T-helper 1 cell treated with Interleukin-12 subunit alpha and Interleukin-12 subunit beta and Interleukin-4 antibody, amounts not matched to agents 30 μg/mL and 1 μg/mL, for 36 hours (primary cell): ENCODE data around the gene TMEM51.
"Not testable (repeated sequence)": the region's sequence is repeated elsewhere in the genome, so short reads cannot be mapped to it uniquely, and the experiment has no call there.

Experiments
- H3K27ac Mint-ChIP-seq: one replicate; pipeline ENCODE4 v1.8.0; 2021; ENCODE audit warnings: mild to moderate bottlenecking, mixed read lengths
- H3K27me3 Mint-ChIP-seq: one replicate; pipeline ENCODE4 v1.8.0; 2021; ENCODE audit warnings: low read depth, mixed read lengths
- H3K36me3 Mint-ChIP-seq: one replicate; pipeline ENCODE4 v1.8.0; 2021; ENCODE audit warnings: low read depth, mixed read lengths
- H3K4me1 Mint-ChIP-seq: one replicate; pipeline ENCODE4 v1.8.0; 2021; ENCODE audit warnings: low read depth, mixed read lengths
- H3K4me3 Mint-ChIP-seq: one replicate; pipeline ENCODE4 v1.8.0; 2021; ENCODE audit warnings: mild to moderate bottlenecking, moderate library complexity, mixed read lengths
- H3K9me3 Mint-ChIP-seq: one replicate; pipeline ENCODE4 v1.8.0; 2021; ENCODE audit warnings: mixed read lengths

Gene TMEM51

GRCh38 chr1:15120251-15120945 is 33.1 kb upstream of the TMEM51 start:
- H3K27ac Mint-ChIP-seq = no peak overlapping the region
- H3K36me3 Mint-ChIP-seq = no peaks in the 10 kb centered on the region
- H3K9me3 Mint-ChIP-seq = no peaks in the 10 kb centered on the region
- H3K4me1 Mint-ChIP-seq = no peaks in the 10 kb centered on the region
- peaks cover 8% of the 10 kb centered on the region for H3K27me3 Mint-ChIP-seq
- no peak overlapping the region for H3K4me3 Mint-ChIP-seq

DNA sequence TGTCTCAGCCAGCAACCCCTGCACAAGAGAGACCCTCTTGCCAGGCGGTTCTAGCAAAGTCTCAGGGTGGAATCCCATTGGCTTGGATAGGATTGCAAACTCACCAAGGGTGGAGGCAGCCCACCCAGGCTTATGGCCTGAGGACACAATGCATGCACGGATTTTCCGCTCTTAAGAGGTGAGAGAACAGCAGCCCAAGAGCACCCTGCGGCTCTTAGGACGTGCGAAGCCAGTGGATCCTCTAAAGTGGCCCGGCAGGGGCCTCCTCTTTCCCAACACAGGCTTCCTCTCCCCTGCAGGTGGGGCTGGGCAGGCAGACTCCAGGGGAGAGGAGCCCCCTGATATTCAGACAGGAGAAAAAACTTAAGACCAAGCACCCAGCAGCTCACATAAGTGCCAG is 31.2 kb upstream of the TMEM51 start:
- Mint-ChIP-seq H3K4me3 (no peak overlapping the region), H3K36me3 (no peaks in the 10 kb centered on the region), H3K4me1 (no peaks in the 10 kb centered on the region), H3K9me3 (no peaks in the 10 kb centered on the region), H3K27ac (no peak overlapping the region), H3K27me3 (peaks cover 4% of the 10 kb centered on the region)

- H3K27me3 Mint-ChIP-seq = peaks cover 8% of the 10 kb centered on the region
Measured at GRCh38 chr1:15123270-15123669, 30.3 kb upstream of the TMEM51 start.

GRCh38 chr1:15123925-15124324 is 29.6 kb upstream of the TMEM51 start:
- no peak overlapping the region for H3K27ac Mint-ChIP-seq
- H3K27me3 Mint-ChIP-seq = peaks cover 8% of the 10 kb centered on the region
- no peaks in the 10 kb centered on the region for H3K36me3 Mint-ChIP-seq
- no peaks in the 10 kb centered on the region for H3K4me1 Mint-ChIP-seq
- no peaks in the 10 kb centered on the region for H3K9me3 Mint-ChIP-seq
- H3K4me3 Mint-ChIP-seq = no peak overlapping the region

More at GRCh38 chr1:15123270-15123669, 30.3 kb upstream of the TMEM51 start:
- Mint-ChIP-seq H3K4me1 (no peaks in the 10 kb centered on the region), H3K27ac (no peak overlapping the region), H3K4me3 (no peak overlapping the region), H3K9me3 (no peaks in the 10 kb centered on the region), H3K36me3 (no peaks in the 10 kb centered on the region)

- Mint-ChIP-seq H3K4me1 (no peaks in the 10 kb centered on the region), H3K27ac (no peak overlapping the region), H3K4me3 (no peak overlapping the region), H3K9me3 (no peaks in the 10 kb centered on the region), H3K27me3 (peaks cover 11% of the 10 kb centered on the region), H3K36me3 (no peaks in the 10 kb centered on the region)
Measured at GRCh38 chr1:15124362-15125100, 29.0 kb upstream of the TMEM51 start.

DNA sequence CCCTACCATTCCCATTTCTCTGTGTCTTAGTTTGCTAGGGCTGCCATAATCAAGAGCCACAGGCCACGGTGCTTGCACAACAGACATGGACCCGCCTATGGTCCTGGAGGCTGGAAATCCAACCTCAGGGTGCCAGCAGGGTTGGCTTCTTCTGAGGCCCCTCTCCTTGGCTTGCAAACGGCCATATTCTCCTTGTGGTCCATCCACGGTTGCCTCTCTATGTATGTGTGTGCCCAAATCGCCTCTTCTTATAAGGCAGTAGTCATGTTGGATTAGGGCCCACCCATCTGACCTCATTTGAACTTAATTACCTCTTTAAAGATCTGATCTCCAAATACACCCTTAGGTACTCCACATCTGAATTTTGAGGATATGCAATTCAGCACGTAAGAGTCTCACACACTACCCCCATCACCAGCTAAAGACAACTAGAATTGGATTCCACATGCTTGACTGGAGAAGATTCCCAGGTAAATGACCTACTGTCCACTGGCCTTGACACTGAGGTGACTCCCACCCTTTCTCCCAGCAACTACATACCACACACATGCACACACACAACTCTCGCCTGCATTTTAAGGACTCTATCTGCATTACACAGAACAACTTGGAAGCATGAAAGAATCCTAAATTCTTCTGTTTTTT is 28.3 kb upstream of the TMEM51 start:
- peaks cover 17% of the 10 kb centered on the region for H3K27me3 Mint-ChIP-seq
- H3K27ac Mint-ChIP-seq = no peak overlapping the region
- no peaks in the 10 kb centered on the region for H3K36me3 Mint-ChIP-seq
- H3K4me3 Mint-ChIP-seq = no peak overlapping the region
- no peaks in the 10 kb centered on the region for H3K4me1 Mint-ChIP-seq
- no peaks in the 10 kb centered on the region for H3K9me3 Mint-ChIP-seq

GRCh38 chr1:15128077-15128476 is 25.5 kb upstream of the TMEM51 start:
- H3K9me3 Mint-ChIP-seq = no peaks in the 10 kb centered on the region
- peaks cover 29% of the 10 kb centered on the region for H3K27me3 Mint-ChIP-seq
- H3K4me3 Mint-ChIP-seq = no peak overlapping the region
- H3K36me3 Mint-ChIP-seq = no peaks in the 10 kb centered on the region
- H3K4me1 Mint-ChIP-seq = no peaks in the 10 kb centered on the region
- H3K27ac Mint-ChIP-seq = no peak overlapping the region

DNA sequence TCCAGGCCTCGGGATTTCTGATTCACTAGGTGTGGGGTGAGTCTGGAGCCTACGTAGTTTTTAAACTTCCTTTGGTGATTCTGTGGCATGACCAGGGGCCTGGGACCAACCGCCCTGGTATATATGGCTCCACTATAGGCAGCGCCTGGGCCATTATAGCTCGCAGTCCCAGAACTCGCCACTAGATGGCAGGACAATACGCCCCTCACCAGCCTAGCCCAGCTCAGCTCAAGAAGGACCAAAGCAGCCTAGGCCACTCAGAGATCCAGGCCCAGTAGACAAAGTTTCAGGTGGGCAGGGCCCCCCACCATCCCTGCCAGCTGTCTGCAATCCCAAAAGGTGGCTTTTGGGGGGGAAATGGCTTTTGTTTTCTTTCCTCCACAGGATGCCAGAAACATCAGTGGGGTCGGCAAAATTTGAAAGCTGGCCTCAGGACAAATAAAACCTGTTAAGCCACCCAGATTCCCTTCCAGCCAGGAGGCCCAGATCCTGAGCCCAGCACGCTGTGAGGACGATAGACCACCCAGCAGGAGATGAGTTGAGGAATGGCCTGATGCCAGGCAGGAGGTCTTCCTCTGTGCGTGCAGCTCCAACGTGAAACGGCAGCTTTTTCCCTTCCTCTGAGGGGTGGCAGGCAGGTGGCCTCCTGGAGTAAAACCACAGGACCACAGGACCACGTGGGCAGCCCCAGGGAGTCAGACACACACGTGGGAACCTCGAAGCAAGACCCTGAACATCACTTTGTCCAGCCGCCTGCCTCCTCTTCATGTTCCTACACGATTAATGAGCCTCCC is 24.8 kb upstream of the TMEM51 start:
- Mint-ChIP-seq H3K27me3 (peaks cover 35% of the 10 kb centered on the region), H3K4me3 (no peak overlapping the region), H3K4me1 (no peaks in the 10 kb centered on the region), H3K9me3 (no peaks in the 10 kb centered on the region), H3K27ac (no peak overlapping the region), H3K36me3 (no peaks in the 10 kb centered on the region)

DNA sequence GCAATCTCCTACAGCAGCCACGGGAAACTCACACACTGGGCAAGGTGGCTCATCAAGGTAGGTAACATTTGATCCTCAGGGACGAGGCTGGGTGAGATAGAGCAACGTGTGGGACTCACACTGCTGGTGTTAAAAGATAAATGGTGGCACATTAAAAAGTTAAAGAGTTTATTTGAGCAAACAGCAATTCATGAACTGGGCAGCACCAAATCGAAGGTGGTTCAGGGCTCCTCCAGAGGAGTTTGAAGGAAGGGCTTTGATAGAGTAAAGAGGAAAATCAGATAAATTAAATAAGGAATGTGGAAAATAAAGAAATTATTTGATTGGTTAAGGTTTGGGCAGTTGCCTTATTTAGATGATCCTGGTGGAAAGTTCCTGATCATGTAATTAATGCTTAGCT is 23.6 kb upstream of the TMEM51 start:
- Mint-ChIP-seq H3K27ac (no peak overlapping the region), H3K4me3 (no peak overlapping the region), H3K4me1 (no peaks in the 10 kb centered on the region), H3K27me3 (peaks cover 47% of the 10 kb centered on the region), H3K36me3 (no peaks in the 10 kb centered on the region), H3K9me3 (no peaks in the 10 kb centered on the region)

DNA sequence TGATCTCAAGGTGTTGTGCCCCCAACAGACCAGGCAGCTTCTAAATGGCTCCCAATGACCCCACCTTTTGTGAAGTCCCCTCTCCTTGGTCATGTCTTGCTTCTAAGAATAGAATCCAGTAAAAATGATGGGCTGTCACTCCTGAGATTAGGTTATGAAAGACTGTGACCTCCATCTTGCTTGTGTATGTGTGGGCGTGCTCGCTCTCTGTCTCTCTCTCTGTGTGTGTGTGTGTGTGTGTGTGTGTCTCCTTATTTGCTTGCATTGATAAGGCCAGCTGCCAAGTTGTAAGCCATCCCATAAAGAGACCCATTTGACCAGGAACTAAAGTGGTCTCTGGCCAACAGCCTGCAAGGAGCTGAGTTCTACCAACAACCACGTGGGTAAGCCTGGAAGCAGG is 22.9 kb upstream of the TMEM51 start:
- H3K9me3 Mint-ChIP-seq = no peaks in the 10 kb centered on the region
- H3K27ac Mint-ChIP-seq = no peak overlapping the region
- no peaks in the 10 kb centered on the region for H3K4me1 Mint-ChIP-seq
- H3K36me3 Mint-ChIP-seq = no peaks in the 10 kb centered on the region
- peaks cover 50% of the 10 kb centered on the region for H3K27me3 Mint-ChIP-seq
- H3K4me3 Mint-ChIP-seq = no peak overlapping the region

GRCh38 chr1:15132965-15133364 is 20.6 kb upstream of the TMEM51 start:
- Mint-ChIP-seq H3K4me1 (no peaks in the 10 kb centered on the region), H3K27me3 (peaks cover 66% of the 10 kb centered on the region), H3K4me3 (no peak overlapping the region), H3K36me3 (no peaks in the 10 kb centered on the region), H3K27ac (no peak overlapping the region), H3K9me3 (no peaks in the 10 kb centered on the region)

DNA sequence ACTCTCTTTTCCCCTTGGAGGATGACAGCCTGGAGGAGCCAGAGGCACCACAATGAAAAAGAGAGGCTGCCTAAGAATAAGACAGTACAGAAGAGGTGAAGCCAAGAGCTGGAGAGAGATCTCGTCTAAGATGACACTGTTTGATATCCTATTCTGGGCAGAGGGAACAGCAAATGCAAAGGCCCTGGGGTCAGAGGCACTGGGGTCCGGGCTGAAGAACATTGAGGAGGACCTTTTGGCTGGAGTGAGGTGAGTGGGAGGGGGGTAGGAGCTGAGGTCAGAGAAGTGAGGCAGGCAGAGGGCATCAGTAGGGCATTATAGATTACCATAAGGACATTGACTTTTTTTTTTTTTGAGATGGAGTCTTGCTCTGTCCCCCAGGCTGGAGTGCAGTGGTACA is 19.3 kb upstream of the TMEM51 start:
- Mint-ChIP-seq H3K4me1 (no peaks in the 10 kb centered on the region), H3K36me3 (no peaks in the 10 kb centered on the region), H3K27ac (no peak overlapping the region), H3K9me3 (no peaks in the 10 kb centered on the region), H3K4me3 (no peak overlapping the region), H3K27me3 (peaks cover 70% of the 10 kb centered on the region)

GRCh38 chr1:15135604-15136003 is 17.9 kb upstream of the TMEM51 start:
- H3K9me3 Mint-ChIP-seq, H3K4me3 Mint-ChIP-seq, H3K36me3 Mint-ChIP-seq, H3K27ac Mint-ChIP-seq, H3K4me1 Mint-ChIP-seq: not testable (repeated sequence)
- H3K27me3 Mint-ChIP-seq = peaks cover 61% of the 10 kb centered on the region

GRCh38 chr1:15137809-15138208 is 15.7 kb upstream of the TMEM51 start:
- H3K27ac Mint-ChIP-seq = no peak overlapping the region
- no peak overlapping the region for H3K4me3 Mint-ChIP-seq
- no peaks in the 10 kb centered on the region for H3K4me1 Mint-ChIP-seq
- no peaks in the 10 kb centered on the region for H3K36me3 Mint-ChIP-seq
- H3K27me3 Mint-ChIP-seq = peaks cover 69% of the 10 kb centered on the region
- no peaks in the 10 kb centered on the region for H3K9me3 Mint-ChIP-seq
